Natural killer cell (primary cell): ENCODE measurements around the gene BCL2L14. TPM values are rescaled to one million over a fixed set of nuclear protein-coding genes. Genes with fewer than 3 reads are reported as not detected.
"Not testable (repeated sequence)": the region's sequence is repeated elsewhere in the genome, so short reads cannot be mapped to it uniquely, and the experiment has no call there.

Source experiments
- ATAC-seq, 3 donors: fragments of 150-1000 bp in 2 of 3; fragments of 200-7000 bp in 1 of 3; cut with Tn5 transposase; 1 replicate in 1 of 3; 2 replicates in 2 of 3; pipeline ENCODE4 v1.10.0; 2021; ENCODE audit warnings: mild to moderate bottlenecking in 2 of 3, moderate library complexity in 2 of 3
- DNase-seq, 2 donors: peaks; one replicate each; pipeline versions ENCODE4 v3.0.0 to v3.0.0-alpha.2; 2013 to 2021; ENCODE audit warnings: mixed read lengths in 1 of 2
- H3K27ac ChIP-seq: one replicate; pipeline ENCODE4 v1.5.1; 2013; ENCODE audit warnings: mild to moderate bottlenecking, low read length
- H3K27me3 ChIP-seq: one replicate; pipeline ENCODE4 v1.6.1; 2013; ENCODE audit warnings: low read length; ENCODE audit not compliant: control insufficient read depth, insufficient read depth
- H3K36me3 ChIP-seq: one replicate; pipeline ENCODE4 v1.6.1; 2013; ENCODE audit warnings: low read length; ENCODE audit not compliant: control insufficient read depth, insufficient read depth
- H3K4me1 ChIP-seq: one replicate; pipeline ENCODE4 v1.6.1; 2013; ENCODE audit warnings: low read length; ENCODE audit not compliant: control insufficient read depth, insufficient read depth
- H3K4me3 ChIP-seq: one replicate; pipeline ENCODE4 v1.5.1; 2013; ENCODE audit warnings: low read length
- H3K9me3 ChIP-seq: one replicate; pipeline ENCODE4 v1.6.1; 2013; ENCODE audit warnings: low read length; ENCODE audit not compliant: control insufficient read depth, insufficient read depth
- H3K27ac Mint-ChIP-seq, 2 donors: one replicate each; pipeline ENCODE4 v1.8.0; 2022; ENCODE audit warnings: mild to moderate bottlenecking in 2 of 2, mixed read lengths in 2 of 2, moderate library complexity in 1 of 2
- H3K27me3 Mint-ChIP-seq, 2 donors: one replicate each; pipeline ENCODE4 v1.8.0; 2022; ENCODE audit warnings: low read depth in 2 of 2, mixed read lengths in 2 of 2
- H3K36me3 Mint-ChIP-seq: one replicate; pipeline ENCODE4 v1.8.0; 2022; ENCODE audit warnings: mixed read lengths
- H3K4me1 Mint-ChIP-seq, 2 donors: one replicate each; pipeline ENCODE4 v1.8.0; 2022; ENCODE audit warnings: mixed read lengths in 2 of 2
- H3K4me3 Mint-ChIP-seq: one replicate; pipeline ENCODE4 v1.8.0; 2022; ENCODE audit warnings: mild to moderate bottlenecking, moderate library complexity, mixed read lengths
- H3K9me3 Mint-ChIP-seq, 2 donors: one replicate each; pipeline ENCODE4 v1.8.0; 2022; ENCODE audit warnings: mixed read lengths in 2 of 2
- CTCF ChIP-seq: fragments of 200-600 bp; IDR thresholded peaks from one replicate; pipeline ENCODE4 v1.8.0; 2022; ENCODE audit warnings: antibody characterized with exemption
- WGBS: methylation state at CpG from one replicate; pipeline ENCODE4 v1.1.7; 2013; ENCODE audit warnings: missing lambda C conversion rate; ENCODE audit not compliant: insufficient coverage; 5-methylcytosine and 5-hydroxymethylcytosine counted together
- intact Hi-C: fragments of 100-400 bp; cut with micrococcal nuclease; formaldehyde crosslinking; loops from one replicate; pipeline ENCODE4 v1.14.2; 2022
- total RNA-seq, 4 donors: library from RNA; stranded (reverse); fragments of 120-200 nt in 1 of 4; gene quantifications; one replicate each; pipeline versions ENCODE4 v1.2.3 to v1.2.4, GENCODE V29; 2013 to 2022

The BCL2L14 gene
- total RNA-seq, 3 donors from 2014 or later (not counting 1 experiment from before 2014, with no cell fraction given): 0.49 TPM; not detected in 2

GRCh38 chr12:12138203-12139154, 67.7 kb downstream of the BCL2L14 start:
- Histone ChIP-seq H3K36me3 (no peaks in the 10 kb centered on the region), H3K27ac (no peak overlapping the region), H3K9me3 (no peaks in the 10 kb centered on the region), H3K4me3 (no peak overlapping the region), H3K4me1 (no peaks in the 10 kb centered on the region), H3K27me3 (peaks cover 28% of the 10 kb centered on the region)
- ATAC-seq (no peak), DNase-seq (no peak)
- no peaks in the 10 kb centered on the region for H3K4me1 Mint-ChIP-seq
- no peak for TF ChIP-seq CTCF
- intact Hi-C loops: no loop called here
- peaks cover 37 to 71% of the 10 kb centered on the region in 2 donors for H3K27me3 Mint-ChIP-seq
- no peaks in the 10 kb centered on the region for H3K9me3 Mint-ChIP-seq
- 77% methylated on average over 3 of the region's 3 CpGs for WGBS
- no peak overlapping the region for H3K27ac Mint-ChIP-seq
- no peak overlapping the region for H3K4me3 Mint-ChIP-seq
- no peaks in the 10 kb centered on the region for H3K36me3 Mint-ChIP-seq

GRCh38 chr12:12141000-12141399, 70.3 kb downstream of the BCL2L14 start:
- TF ChIP-seq CTCF: no peak
- Mint-ChIP-seq H3K27ac (no peak overlapping the region), H3K27me3 (peaks cover 34 to 70% of the 10 kb centered on the region in 2 donors), H3K4me1 (no peaks in the 10 kb centered on the region), H3K4me3 (no peak overlapping the region), H3K36me3 (no peaks in the 10 kb centered on the region), H3K9me3 (no peaks in the 10 kb centered on the region)
- ATAC-seq (no peak), DNase-seq (no peak)
- Histone ChIP-seq H3K36me3 (no peaks in the 10 kb centered on the region), H3K27me3 (peaks cover 21% of the 10 kb centered on the region), H3K9me3 (no peaks in the 10 kb centered on the region), H3K4me3 (no peak overlapping the region), H3K4me1 (no peaks in the 10 kb centered on the region), H3K27ac (no peak overlapping the region)
- intact Hi-C loops: no loop called here

GRCh38 chr12:12144531-12144930, 73.8 kb downstream of the BCL2L14 start:
- H3K27ac Mint-ChIP-seq, DNase-seq, H3K4me3 Mint-ChIP-seq, H3K9me3 ChIP-seq, intact Hi-C loops, H3K27ac ChIP-seq, H3K4me1 Mint-ChIP-seq, H3K36me3 ChIP-seq, H3K36me3 Mint-ChIP-seq, ATAC-seq, H3K4me3 ChIP-seq, H3K9me3 Mint-ChIP-seq, H3K4me1 ChIP-seq: not testable (repeated sequence)
- WGBS: no CpG with 5 or more reads among the region's 1 CpG
- peaks cover 10% of the 10 kb centered on the region for H3K27me3 ChIP-seq
- H3K27me3 Mint-ChIP-seq: peaks cover 39 to 79% of the 10 kb centered on the region in 2 donors

GRCh38 chr12:12147111-12147510, 76.4 kb downstream of the BCL2L14 start:
- no peaks in the 10 kb centered on the region for H3K36me3 ChIP-seq
- H3K4me3 ChIP-seq: no peak overlapping the region
- Mint-ChIP-seq H3K36me3 (no peaks in the 10 kb centered on the region), H3K9me3 (no peaks in the 10 kb centered on the region), H3K4me1 (no peaks in the 10 kb centered on the region), H3K27ac (no peak overlapping the region), H3K27me3 (peaks cover 18 to 68% of the 10 kb centered on the region in 2 donors), H3K4me3 (no peak overlapping the region)
- peaks cover 2% of the 10 kb centered on the region for H3K27me3 ChIP-seq
- H3K4me1 ChIP-seq: no peaks in the 10 kb centered on the region
- no peaks in the 10 kb centered on the region for H3K9me3 ChIP-seq
- no peak for ATAC-seq
- no peak for DNase-seq
- WGBS: 97% methylated on average over 5 of the region's 6 CpGs
- intact Hi-C loops: no loop called here
- no peak overlapping the region for H3K27ac ChIP-seq
- TF ChIP-seq CTCF: no peak

Other genes starting within 250 kb of the BCL2L14 start
- gene LRP6, start 196.1 kb downstream of the BCL2L14 start, total RNA-seq: under 1 TPM in 2 of 3 donors, not detected in 1; 0.05 to 0.33 TPM